Measurements from ENCODE around the gene MAP4K3. TPM values are rescaled to one million over a fixed set of nuclear protein-coding genes. Genes with fewer than 3 reads are reported as not detected.

Gene MAP4K3
- total RNA-seq, 1 experiment from 2014 or later, result 26.6 TPM

DNA sequence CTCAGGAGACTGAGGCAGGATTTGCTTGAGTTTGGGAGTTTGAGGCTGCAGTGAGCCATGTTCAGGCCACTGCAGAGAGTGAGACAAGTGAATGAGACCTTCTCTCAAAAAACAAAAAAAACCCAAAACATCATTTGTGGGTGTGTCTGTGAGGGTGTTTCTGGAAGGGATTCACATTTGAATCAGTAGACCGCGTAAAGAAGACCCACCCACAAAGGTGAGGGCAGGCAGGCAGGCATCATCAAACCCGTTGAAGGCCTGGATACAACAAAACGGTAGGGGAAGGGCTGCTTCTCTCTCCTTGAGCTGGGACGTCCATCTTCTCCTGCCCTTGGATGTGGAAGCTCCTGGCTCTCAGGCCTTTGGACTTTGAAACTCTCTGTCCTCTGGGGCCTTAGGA, 218.7 kb downstream of the MAP4K3 start:
- Histone ChIP-seq H3K27ac (ENCODE audit: low read length) (no peak overlapping the region), H3K36me3 (ENCODE audit: control insufficient read depth, insufficient read depth, low read length) (no peaks in the 10 kb centered on the region), H3K9me3 (ENCODE audit: control insufficient read depth, insufficient read depth, low read depth, low read length) (no peaks in the 10 kb centered on the region), H3K4me1 (ENCODE audit: control insufficient read depth, insufficient read depth, low read length) (no peaks in the 10 kb centered on the region), H3K27me3 (ENCODE audit: control insufficient read depth, insufficient read depth, low read length) (no peaks in the 10 kb centered on the region), H3K4me3 (ENCODE audit: low read depth in 2 of 2, low read length in 2 of 2) (no peak overlapping the region)
- intact Hi-C loops (cut with micrococcal nuclease; ENCODE audit: unreplicated experiment), result no loop called here
- no peak for ATAC-seq
- no TSS peak for BruUV-seq (replicated peaks)
- TF ChIP-seq SIN3A (IDR thresholded peaks at IDR 0.05; ENCODE audit: borderline replicate concordance, insufficient read depth, low read depth, low read length) (no peak), TCF7L2 (IDR thresholded peaks at IDR 0.05; ENCODE audit: low read depth, low read length) (no peak), POLR2AphosphoS5 (IDR thresholded peaks at IDR 0.05; ENCODE audit: low read depth, low read length) (no peak)
- TF ChIP-seq, protein P1, sequence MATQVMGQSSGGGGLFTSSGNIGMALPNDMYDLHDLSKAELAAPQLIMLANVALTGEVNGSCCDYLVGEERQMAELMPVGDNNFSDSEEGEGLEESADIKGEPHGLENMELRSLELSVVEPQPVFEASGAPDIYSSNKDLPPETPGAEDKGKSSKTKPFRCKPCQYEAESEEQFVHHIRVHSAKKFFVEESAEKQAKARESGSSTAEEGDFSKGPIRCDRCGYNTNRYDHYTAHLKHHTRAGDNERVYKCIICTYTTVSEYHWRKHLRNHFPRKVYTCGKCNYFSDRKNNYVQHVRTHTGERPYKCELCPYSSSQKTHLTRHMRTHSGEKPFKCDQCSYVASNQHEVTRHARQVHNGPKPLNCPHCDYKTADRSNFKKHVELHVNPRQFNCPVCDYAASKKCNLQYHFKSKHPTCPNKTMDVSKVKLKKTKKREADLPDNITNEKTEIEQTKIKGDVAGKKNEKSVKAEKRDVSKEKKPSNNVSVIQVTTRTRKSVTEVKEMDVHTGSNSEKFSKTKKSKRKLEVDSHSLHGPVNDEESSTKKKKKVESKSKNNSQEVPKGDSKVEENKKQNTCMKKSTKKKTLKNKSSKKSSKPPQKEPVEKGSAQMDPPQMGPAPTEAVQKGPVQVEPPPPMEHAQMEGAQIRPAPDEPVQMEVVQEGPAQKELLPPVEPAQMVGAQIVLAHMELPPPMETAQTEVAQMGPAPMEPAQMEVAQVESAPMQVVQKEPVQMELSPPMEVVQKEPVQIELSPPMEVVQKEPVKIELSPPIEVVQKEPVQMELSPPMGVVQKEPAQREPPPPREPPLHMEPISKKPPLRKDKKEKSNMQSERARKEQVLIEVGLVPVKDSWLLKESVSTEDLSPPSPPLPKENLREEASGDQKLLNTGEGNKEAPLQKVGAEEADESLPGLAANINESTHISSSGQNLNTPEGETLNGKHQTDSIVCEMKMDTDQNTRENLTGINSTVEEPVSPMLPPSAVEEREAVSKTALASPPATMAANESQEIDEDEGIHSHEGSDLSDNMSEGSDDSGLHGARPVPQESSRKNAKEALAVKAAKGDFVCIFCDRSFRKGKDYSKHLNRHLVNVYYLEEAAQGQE (IDR thresholded peaks at IDR 0.05; ENCODE audit: insufficient read depth in 1 of 2, low read depth in 2 of 2, low read length in 1 of 2), result no peak
- TF ChIP-seq, protein P2, sequence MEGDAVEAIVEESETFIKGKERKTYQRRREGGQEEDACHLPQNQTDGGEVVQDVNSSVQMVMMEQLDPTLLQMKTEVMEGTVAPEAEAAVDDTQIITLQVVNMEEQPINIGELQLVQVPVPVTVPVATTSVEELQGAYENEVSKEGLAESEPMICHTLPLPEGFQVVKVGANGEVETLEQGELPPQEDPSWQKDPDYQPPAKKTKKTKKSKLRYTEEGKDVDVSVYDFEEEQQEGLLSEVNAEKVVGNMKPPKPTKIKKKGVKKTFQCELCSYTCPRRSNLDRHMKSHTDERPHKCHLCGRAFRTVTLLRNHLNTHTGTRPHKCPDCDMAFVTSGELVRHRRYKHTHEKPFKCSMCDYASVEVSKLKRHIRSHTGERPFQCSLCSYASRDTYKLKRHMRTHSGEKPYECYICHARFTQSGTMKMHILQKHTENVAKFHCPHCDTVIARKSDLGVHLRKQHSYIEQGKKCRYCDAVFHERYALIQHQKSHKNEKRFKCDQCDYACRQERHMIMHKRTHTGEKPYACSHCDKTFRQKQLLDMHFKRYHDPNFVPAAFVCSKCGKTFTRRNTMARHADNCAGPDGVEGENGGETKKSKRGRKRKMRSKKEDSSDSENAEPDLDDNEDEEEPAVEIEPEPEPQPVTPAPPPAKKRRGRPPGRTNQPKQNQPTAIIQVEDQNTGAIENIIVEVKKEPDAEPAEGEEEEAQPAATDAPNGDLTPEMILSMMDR (IDR thresholded peaks at IDR 0.05), result no peak
- CTCF ChIA-PET, result interaction anchor here (0.6 kb wide), 1 partner anchor 272 kb away, joined by 3 read pairs; no protein-coding TSS in a partner anchor
- POLR2A ChIA-PET, result no interaction called here
- DNase-seq (ENCODE audit: low read depth, low spot score), result no peak
- in situ Hi-C loops (cut with HindIII; ENCODE audit: low pct_unique_long_range_greater_than_20kb, low sequenced_read_pairs), result no loop called here

DNA sequence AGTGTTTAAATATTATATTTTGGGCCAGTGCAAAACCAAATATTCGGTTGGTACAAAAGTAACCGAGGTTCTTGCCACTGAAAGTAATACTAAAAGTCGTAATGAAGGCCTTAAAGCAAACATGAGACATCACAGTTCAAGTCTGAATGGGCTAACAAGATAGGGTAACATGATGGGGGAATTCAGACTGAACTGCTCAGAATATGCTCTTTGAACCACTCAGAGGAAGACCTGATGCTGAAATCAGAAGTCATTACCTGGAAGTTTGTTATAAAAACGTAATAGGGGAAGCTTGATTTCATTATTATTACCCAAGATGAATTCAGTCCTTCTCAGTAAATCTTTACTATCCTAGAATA, 219.9 kb downstream of the MAP4K3 start:
- H3K4me3 ChIP-seq (ENCODE audit: low read depth in 2 of 2, low read length in 2 of 2), result no peak overlapping the region
- no peak for TF ChIP-seq TCF7L2 (IDR thresholded peaks at IDR 0.05; ENCODE audit: low read depth, low read length)
- TF ChIP-seq, protein P1 (IDR thresholded peaks at IDR 0.05; ENCODE audit: insufficient read depth in 1 of 2, low read depth in 2 of 2, low read length in 1 of 2), result no peak
- TF ChIP-seq, protein P2 (IDR thresholded peaks at IDR 0.05), result no peak
- TF ChIP-seq POLR2AphosphoS5 (IDR thresholded peaks at IDR 0.05; ENCODE audit: low read depth, low read length), result no peak
- TF ChIP-seq SIN3A (IDR thresholded peaks at IDR 0.05; ENCODE audit: borderline replicate concordance, insufficient read depth, low read depth, low read length), result no peak
- no TSS peak for BruUV-seq (replicated peaks)
- in situ Hi-C loops (cut with HindIII; ENCODE audit: low pct_unique_long_range_greater_than_20kb, low sequenced_read_pairs), result no loop called here
- H3K27me3 ChIP-seq (ENCODE audit: control insufficient read depth, insufficient read depth, low read length), result no peaks in the 10 kb centered on the region
- POLR2A ChIA-PET, result no interaction called here
- DNase-seq (ENCODE audit: low read depth, low spot score) (no peak), ATAC-seq (no peak)
- no peaks in the 10 kb centered on the region for H3K36me3 ChIP-seq (ENCODE audit: control insufficient read depth, insufficient read depth, low read length)
- H3K27ac ChIP-seq (ENCODE audit: low read length), result no peak overlapping the region
- intact Hi-C loops (cut with micrococcal nuclease; ENCODE audit: unreplicated experiment), result no loop called here
- no peaks in the 10 kb centered on the region for H3K9me3 ChIP-seq (ENCODE audit: control insufficient read depth, insufficient read depth, low read depth, low read length)
- no peaks in the 10 kb centered on the region for H3K4me1 ChIP-seq (ENCODE audit: control insufficient read depth, insufficient read depth, low read length)
- CTCF ChIA-PET, result no interaction called here

All from Panc1 (cell line).